GM12864 (cell line): ENCODE data around the gene TEDC1.

Experiments
- DNase-seq: peaks from one replicate; pipeline ENCODE4 v3.0.0-alpha.2; 2011; ENCODE audit warnings: low read depth
- H3K4me3 ChIP-seq: 2 replicates; pipeline ENCODE4 v1.5.1; 2011; ENCODE audit warnings: mild to moderate bottlenecking, low read depth, low read length, control low read depth
- TF ChIP-seq, protein P1 (sequence below): IDR thresholded peaks from 2 replicates; pipeline ENCODE4 v1.5.1; 2011; ENCODE audit warnings: low read depth, mild to moderate bottlenecking, moderate library complexity, low read length, control low read depth, inconsistent platforms; ENCODE audit errors: missing control alignments

Gene TEDC1

GRCh38 chr14:105503935-105504692 lies 13.1 kb downstream of the TEDC1 start:
- TF ChIP-seq, protein P1, sequence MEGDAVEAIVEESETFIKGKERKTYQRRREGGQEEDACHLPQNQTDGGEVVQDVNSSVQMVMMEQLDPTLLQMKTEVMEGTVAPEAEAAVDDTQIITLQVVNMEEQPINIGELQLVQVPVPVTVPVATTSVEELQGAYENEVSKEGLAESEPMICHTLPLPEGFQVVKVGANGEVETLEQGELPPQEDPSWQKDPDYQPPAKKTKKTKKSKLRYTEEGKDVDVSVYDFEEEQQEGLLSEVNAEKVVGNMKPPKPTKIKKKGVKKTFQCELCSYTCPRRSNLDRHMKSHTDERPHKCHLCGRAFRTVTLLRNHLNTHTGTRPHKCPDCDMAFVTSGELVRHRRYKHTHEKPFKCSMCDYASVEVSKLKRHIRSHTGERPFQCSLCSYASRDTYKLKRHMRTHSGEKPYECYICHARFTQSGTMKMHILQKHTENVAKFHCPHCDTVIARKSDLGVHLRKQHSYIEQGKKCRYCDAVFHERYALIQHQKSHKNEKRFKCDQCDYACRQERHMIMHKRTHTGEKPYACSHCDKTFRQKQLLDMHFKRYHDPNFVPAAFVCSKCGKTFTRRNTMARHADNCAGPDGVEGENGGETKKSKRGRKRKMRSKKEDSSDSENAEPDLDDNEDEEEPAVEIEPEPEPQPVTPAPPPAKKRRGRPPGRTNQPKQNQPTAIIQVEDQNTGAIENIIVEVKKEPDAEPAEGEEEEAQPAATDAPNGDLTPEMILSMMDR = no peak
- DNase-seq = no peak
- no peak overlapping the region for H3K4me3 ChIP-seq

DNA sequence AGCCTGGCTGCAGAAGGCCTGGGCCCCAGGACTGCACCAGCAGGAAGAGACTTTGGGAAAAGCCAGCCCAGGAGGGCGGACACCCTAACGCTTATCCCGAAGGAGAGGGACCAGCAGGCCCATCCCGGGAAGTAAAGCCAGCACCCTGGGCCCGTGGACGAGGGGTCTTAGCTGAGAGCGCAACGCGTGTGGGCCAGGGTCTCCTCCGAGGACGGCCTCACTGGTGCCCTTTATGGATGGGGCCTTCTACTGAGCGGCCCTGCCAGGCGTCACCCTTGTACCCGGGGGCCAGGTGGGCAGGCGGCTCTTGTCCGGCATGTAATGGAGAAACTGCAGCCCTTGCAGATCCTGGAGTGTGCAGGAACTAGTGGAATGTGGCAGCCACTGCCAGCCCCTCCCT lies 14.1 kb downstream of the TEDC1 start:
- no peak overlapping the region for H3K4me3 ChIP-seq
- TF ChIP-seq, protein P1 = no peak
- DNase-seq = no peak

DNA sequence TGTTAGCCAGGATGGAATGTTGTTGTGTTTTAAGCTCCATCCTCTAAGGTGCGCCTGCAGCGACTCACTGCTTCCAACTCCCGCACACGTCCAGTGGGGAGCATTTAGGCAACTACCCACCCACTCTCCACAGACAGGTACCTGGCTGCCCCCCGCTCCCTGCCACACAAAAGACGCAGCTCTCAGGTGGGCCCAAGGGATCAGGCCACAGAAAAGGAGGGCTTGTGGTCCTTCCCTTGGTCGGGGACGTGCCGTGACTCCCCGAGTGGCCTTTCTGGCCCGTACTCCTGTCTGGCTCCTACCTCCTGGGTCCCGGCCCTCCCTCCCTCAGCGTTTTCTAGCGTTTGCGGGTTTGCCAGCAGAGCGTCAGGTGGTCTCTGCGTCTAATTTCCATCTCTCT lies 16.2 kb downstream of the TEDC1 start:
- TF ChIP-seq, protein P1 = no peak
- H3K4me3 ChIP-seq = no peak overlapping the region
- DNase-seq = no peak

GRCh38 chr14:105508069-105508468 lies 17.0 kb downstream of the TEDC1 start:
- TF ChIP-seq, protein P1 = no peak
- DNase-seq = no peak
- H3K4me3 ChIP-seq = no peak overlapping the region

DNA sequence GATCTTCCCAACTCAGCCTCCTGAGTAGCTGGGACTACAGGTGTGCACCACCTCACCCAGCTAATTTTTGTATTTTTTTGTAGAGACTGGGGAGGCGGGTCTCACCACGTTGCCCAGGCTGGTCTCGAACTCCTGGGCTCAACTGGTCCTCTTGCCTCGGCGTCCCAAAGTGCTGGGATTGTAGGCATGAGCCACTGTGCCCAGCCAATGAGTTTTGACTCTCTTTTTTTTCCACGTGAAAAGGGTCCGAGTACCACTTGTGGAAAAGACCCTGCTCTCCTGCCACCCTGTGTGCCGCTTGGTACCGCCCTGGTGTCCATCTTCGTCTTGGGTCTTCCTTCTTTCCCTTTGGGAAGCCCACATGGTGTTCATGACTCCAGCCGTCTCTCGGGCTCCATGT lies 17.6 kb downstream of the TEDC1 start:
- no peak for DNase-seq
- no peak overlapping the region for H3K4me3 ChIP-seq
- TF ChIP-seq, protein P1 = no peak

- H3K4me3 ChIP-seq = no peak overlapping the region
- no peak for DNase-seq
- TF ChIP-seq, protein P1 = no peak
These were observed 26.1 kb downstream of the TEDC1 start for GRCh38 chr14:105517096-105517495.
